Measurements from ENCODE around the gene LIPC. TPM values are rescaled to one million over a fixed set of nuclear protein-coding genes. Genes with fewer than 3 reads are reported as not detected.

LIPC gene
- total RNA-seq, 2 donors from 2014 or later = 2.9 to 13.8 TPM

DNA sequence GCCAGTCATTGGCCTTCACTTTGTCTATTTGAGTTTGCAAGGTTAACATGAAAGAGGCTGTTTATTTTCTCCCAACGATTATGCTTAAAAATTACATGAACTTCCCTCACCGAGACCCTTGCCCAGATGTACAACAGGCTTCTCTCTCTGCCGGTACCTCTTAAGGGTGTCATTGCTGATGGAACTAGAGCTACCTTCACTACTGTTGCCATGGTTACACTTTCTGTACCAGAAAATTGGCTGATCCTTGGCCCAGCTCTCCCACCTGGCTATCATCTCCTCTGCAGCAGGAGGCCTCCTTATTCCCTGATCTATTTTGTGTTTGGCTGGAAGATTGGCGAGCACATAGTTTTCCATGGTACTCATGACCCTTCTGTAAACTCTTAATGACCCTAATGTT is 24.0 kb upstream of the LIPC start:
- Histone ChIP-seq H3K27ac (no peak overlapping the region), H3K4me3 (no peak overlapping the region), H3K9ac (ENCODE audit: low read depth in 2 of 2, low read length in 2 of 2) (no peak overlapping the region), H3K27me3 (no peaks in the 10 kb centered on the region), H3K9me3 (no peaks in the 10 kb centered on the region), H3K4me1 (no peaks in the 10 kb centered on the region), H3K36me3 (no peaks in the 10 kb centered on the region)
- intact Hi-C loops (cut with DNase I) = no loop called here
- TF ChIP-seq, protein P1, sequence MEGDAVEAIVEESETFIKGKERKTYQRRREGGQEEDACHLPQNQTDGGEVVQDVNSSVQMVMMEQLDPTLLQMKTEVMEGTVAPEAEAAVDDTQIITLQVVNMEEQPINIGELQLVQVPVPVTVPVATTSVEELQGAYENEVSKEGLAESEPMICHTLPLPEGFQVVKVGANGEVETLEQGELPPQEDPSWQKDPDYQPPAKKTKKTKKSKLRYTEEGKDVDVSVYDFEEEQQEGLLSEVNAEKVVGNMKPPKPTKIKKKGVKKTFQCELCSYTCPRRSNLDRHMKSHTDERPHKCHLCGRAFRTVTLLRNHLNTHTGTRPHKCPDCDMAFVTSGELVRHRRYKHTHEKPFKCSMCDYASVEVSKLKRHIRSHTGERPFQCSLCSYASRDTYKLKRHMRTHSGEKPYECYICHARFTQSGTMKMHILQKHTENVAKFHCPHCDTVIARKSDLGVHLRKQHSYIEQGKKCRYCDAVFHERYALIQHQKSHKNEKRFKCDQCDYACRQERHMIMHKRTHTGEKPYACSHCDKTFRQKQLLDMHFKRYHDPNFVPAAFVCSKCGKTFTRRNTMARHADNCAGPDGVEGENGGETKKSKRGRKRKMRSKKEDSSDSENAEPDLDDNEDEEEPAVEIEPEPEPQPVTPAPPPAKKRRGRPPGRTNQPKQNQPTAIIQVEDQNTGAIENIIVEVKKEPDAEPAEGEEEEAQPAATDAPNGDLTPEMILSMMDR (IDR thresholded peaks at IDR 0.05) = no peak
- no peak for DNase-seq

DNA sequence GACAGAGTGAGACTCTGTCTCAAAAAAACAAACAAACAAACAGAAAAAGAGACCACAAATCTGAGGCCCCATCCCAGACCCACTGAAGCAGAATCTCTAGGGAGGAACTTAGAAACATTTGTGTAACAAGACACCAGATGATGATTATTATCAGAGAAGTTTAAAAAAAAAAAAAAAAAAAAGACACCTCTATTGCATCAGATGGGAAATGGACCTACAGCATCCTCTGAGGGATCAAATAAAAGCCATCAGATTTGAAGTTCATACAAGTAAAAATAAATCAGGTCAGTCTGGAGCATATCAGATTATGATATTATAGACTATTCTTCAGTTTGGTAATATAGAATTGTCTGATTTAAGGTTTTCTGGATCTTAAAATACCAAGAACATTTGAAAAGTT is 21.9 kb upstream of the LIPC start:
- intact Hi-C loops (cut with DNase I) = no loop called here
- Histone ChIP-seq H3K4me1 (no peaks in the 10 kb centered on the region), H3K9me3 (no peaks in the 10 kb centered on the region), H3K9ac (ENCODE audit: low read depth in 2 of 2, low read length in 2 of 2) (no peak overlapping the region), H3K4me3 (no peak overlapping the region), H3K27ac (no peak overlapping the region), H3K27me3 (no peaks in the 10 kb centered on the region), H3K36me3 (no peaks in the 10 kb centered on the region)
- DNase-seq = no peak
- TF ChIP-seq, protein P1 (IDR thresholded peaks at IDR 0.05) = no peak

DNA sequence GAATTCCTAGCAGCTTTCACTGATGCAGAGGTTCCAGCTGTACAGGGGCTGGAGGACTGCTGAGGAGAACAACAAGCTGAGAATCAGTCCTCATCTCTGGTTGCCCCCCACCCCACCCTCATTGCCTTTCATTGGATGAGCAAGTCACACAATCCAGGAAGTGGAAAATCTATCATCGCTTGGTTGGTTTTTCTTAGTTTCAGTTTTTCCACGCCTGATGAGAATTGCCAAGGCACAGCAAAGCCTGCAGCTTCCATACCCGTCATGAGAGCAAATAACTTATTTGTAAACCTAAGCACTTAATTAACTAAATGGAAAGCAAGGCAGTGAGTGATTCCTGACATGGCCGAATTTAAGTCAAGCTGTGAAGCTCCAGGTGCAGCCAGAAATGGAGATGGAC is 21.4 kb upstream of the LIPC start:
- no peaks in the 10 kb centered on the region for H3K4me1 ChIP-seq
- no peak for DNase-seq
- H3K27me3 ChIP-seq = no peaks in the 10 kb centered on the region
- H3K9me3 ChIP-seq = no peaks in the 10 kb centered on the region
- intact Hi-C loops (cut with DNase I) = no loop called here
- TF ChIP-seq, protein P1 (IDR thresholded peaks at IDR 0.05) = no peak
- H3K9ac ChIP-seq (ENCODE audit: low read depth in 2 of 2, low read length in 2 of 2) = no peak overlapping the region
- no peak overlapping the region for H3K27ac ChIP-seq
- no peak overlapping the region for H3K4me3 ChIP-seq
- no peaks in the 10 kb centered on the region for H3K36me3 ChIP-seq

DNA sequence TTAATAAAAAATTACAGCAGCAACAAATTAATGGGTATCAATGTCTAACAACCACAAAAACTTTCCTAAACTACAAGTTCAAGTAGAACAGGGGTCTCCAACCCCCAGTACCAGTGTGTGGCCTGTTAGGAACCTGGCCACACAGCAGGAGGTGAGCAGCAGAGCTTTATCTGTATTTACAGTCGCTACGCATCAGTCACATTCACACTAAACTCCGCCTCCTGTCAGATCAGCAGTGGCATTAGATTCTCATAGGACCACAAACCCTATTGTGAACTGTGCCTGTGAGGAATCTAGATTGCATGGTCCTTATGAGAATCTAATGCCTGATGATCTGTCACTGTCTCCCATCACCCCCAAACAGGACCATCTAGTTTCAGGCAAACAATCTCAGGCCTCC is 18.5 kb upstream of the LIPC start:
- Histone ChIP-seq H3K9ac (ENCODE audit: low read depth in 2 of 2, low read length in 2 of 2) (no peak overlapping the region), H3K27me3 (no peaks in the 10 kb centered on the region), H3K27ac (no peak overlapping the region), H3K36me3 (no peaks in the 10 kb centered on the region), H3K9me3 (no peaks in the 10 kb centered on the region), H3K4me1 (no peaks in the 10 kb centered on the region), H3K4me3 (no peak overlapping the region)
- intact Hi-C loops (cut with DNase I) = no loop called here
- TF ChIP-seq, protein P1 (IDR thresholded peaks at IDR 0.05) = no peak
- DNase-seq = no peak

DNA sequence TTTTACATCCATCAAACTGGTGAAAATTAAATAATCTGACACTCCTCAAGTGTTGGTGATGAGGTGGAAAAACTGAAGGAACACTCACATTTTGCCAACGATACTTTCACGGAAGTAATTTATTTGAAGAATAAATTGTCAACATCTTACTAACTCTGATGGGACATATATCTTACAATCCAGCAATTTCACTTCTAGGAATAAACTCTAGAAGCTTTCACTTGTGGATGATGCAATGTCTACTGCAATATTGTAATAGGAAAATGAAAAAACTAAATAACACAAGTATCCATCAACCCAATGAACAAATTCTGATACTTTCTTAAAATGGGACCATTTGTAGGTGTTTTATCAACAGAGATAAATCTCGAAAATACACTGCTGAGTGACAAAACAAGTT is 16.2 kb upstream of the LIPC start:
- Histone ChIP-seq H3K9ac (ENCODE audit: low read depth in 2 of 2, low read length in 2 of 2) (no peak overlapping the region), H3K9me3 (no peaks in the 10 kb centered on the region), H3K36me3 (no peaks in the 10 kb centered on the region), H3K4me3 (no peak overlapping the region), H3K4me1 (no peaks in the 10 kb centered on the region), H3K27ac (no peak overlapping the region), H3K27me3 (no peaks in the 10 kb centered on the region)
- TF ChIP-seq, protein P1 (IDR thresholded peaks at IDR 0.05) = no peak
- intact Hi-C loops (cut with DNase I) = no loop called here
- no peak for DNase-seq

DNA sequence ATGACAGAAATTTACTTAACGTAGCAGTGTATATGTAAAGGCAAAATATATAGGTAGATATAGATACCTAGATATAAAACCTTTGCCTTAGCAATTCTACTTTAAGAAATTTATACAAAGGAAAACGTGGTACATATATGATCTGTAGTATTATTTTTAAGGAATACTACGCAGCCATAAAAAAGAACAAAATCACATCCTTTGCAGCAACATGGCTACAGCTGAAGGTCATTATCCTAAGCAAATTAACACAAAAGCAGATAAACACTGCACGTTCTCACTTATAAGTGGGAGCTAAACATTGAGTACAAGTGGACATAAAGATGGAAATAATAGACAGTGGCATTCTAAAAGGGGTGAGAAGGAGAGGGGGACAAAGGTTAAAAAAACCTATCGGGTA is 14.8 kb upstream of the LIPC start:
- Histone ChIP-seq H3K9me3 (no peaks in the 10 kb centered on the region), H3K36me3 (no peaks in the 10 kb centered on the region), H3K27me3 (no peaks in the 10 kb centered on the region), H3K9ac (ENCODE audit: low read depth in 2 of 2, low read length in 2 of 2) (no peak overlapping the region), H3K4me1 (no peaks in the 10 kb centered on the region), H3K27ac (no peak overlapping the region), H3K4me3 (no peak overlapping the region)
- no peak for DNase-seq
- intact Hi-C loops (cut with DNase I) = no loop called here
- TF ChIP-seq, protein P1 (IDR thresholded peaks at IDR 0.05) = no peak
